Measurements from ENCODE around the gene AP5B1. TPM values are rescaled to one million over a fixed set of nuclear protein-coding genes. Genes with fewer than 3 reads are reported as not detected.

Gene AP5B1
- total RNA-seq, 2 experiments from 2014 or later: 19.1 to 19.7 TPM

- ChIA-PET CTCF (interaction anchor here (0.6 to 0.8 kb wide), 2 partner anchors 16 to 114 kb away, joined by 3 to 5 read pairs; no protein-coding TSS in a partner anchor), POLR2A (no interaction called here)
Measured at GRCh38 chr11:65806979-65807378, 26.2 kb upstream of the AP5B1 start.

- ChIA-PET POLR2A (no interaction called here), CTCF (interaction anchor here (0.9 to 2.8 kb wide), 3 partner anchors 9 to 14 kb away, joined by 3 to 11 read pairs (median 3); no protein-coding TSS in a partner anchor)
Measured at GRCh38 chr11:65803797-65804492, 23.2 kb upstream of the AP5B1 start.

GRCh38 chr11:65802841-65803240, 22.1 kb upstream of the AP5B1 start:
- ChIA-PET POLR2A (interaction anchor here (0.6 to 0.7 kb wide), 2 partner anchors 14 to 551 kb away, joined by 3 to 4 read pairs; no protein-coding TSS in a partner anchor), CTCF (interaction anchor here (0.8 to 2.8 kb wide), 5 partner anchors 10 to 23 kb away, joined by 3 to 11 read pairs (median 4); no protein-coding TSS in a partner anchor)

GRCh38 chr11:65801153-65801987, 20.6 kb upstream of the AP5B1 start:
- CTCF ChIA-PET: interaction anchor here (1.2 to 2.8 kb wide), 3 partner anchors 17 to 59 kb away, joined by 3 to 11 read pairs (median 4); partner anchors contain the start of gene MUS81
- POLR2A ChIA-PET: no interaction called here

DNA sequence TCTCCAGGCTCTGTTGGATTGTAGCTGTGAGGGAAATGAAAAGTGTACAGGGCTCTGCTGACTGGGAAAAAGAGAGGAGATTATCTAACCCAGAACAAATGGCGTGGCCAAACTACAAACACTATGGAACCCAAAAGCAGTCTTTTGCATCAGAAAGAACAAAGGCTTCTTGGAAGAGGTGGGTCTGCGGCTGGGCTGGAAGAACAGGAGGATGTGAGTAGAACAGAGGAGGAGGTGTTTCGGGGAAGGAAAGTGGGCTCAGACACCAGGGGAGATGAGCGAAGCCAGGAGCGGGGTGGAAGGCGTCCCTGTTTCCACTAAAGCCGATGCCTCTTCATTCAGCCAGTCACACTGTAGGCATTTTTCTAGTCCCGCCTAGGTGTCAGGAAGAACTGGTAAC, 18.1 kb upstream of the AP5B1 start:
- POLR2A ChIA-PET: no interaction called here
- CTCF ChIA-PET: interaction anchor here (0.7 to 1.3 kb wide), 3 partner anchors 10 to 46 kb away, joined by 3 read pairs; no protein-coding TSS in a partner anchor

GRCh38 chr11:65797711-65798110, 16.9 kb upstream of the AP5B1 start:
- ChIA-PET CTCF (interaction anchor here (0.8 kb wide), 1 partner anchor 20 kb away, joined by 3 read pairs; no protein-coding TSS in a partner anchor), POLR2A (no interaction called here)

- POLR2A ChIA-PET: no interaction called here
- CTCF ChIA-PET: interaction anchor here (9.1 kb wide), 1 partner anchor 17 kb away, joined by 61 read pairs; the partner anchor contains the start of gene AP5B1
Measured at GRCh38 chr11:65796726-65797601, 16.2 kb upstream of the AP5B1 start.

DNA sequence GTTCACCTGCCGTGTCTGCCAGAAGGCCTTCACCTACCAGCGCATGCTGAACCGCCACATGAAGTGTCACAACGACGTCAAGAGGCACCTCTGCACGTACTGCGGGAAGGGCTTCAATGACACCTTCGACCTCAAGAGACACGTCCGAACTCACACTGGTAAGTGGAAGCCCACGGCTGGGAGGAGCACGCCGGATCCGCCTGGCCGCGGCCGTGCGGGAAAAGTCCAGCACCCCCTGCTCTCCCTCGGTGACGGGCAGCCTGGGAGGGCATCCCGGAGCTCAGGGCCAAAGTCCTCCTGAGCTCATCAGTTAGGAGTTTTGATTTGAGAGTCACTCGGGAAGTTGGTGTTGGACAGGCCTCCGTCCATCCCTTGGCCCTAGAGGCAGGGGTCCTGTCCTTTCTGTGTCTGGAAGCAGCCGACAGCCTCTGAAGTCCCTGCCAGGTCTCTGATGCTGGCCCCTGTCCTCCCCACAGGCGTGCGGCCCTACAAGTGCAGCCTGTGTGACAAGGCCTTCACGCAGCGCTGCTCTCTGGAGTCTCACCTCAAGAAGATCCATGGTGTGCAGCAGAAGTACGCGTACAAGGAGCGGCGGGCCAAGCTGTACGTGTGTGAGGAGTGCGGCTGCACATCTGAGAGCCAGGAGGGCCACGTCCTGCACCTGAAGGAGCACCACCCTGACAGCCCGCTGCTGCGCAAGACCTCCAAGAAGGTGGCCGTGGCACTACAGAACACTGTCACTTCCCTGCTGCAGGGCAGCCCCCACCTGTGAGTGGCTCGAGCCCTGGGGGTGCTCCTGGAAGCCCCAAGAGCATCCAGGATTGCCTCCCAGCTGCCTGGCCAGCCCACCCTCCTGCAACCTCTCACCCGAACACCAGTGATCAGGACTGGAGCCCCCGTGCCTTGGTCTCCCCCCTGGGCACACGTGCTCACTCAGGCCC, 14.1 kb upstream of the AP5B1 start:
- POLR2A ChIA-PET: no interaction called here
- CTCF ChIA-PET: interaction anchor here (9.1 kb wide), 1 partner anchor 15 kb away, joined by 61 read pairs; the partner anchor contains the start of gene AP5B1

GRCh38 chr11:65793625-65794400, 13.0 kb upstream of the AP5B1 start:
- ChIA-PET CTCF (interaction anchor here (9.1 kb wide), 1 partner anchor 14 kb away, joined by 61 read pairs; the partner anchor contains the start of gene AP5B1), POLR2A (no interaction called here)

DNA sequence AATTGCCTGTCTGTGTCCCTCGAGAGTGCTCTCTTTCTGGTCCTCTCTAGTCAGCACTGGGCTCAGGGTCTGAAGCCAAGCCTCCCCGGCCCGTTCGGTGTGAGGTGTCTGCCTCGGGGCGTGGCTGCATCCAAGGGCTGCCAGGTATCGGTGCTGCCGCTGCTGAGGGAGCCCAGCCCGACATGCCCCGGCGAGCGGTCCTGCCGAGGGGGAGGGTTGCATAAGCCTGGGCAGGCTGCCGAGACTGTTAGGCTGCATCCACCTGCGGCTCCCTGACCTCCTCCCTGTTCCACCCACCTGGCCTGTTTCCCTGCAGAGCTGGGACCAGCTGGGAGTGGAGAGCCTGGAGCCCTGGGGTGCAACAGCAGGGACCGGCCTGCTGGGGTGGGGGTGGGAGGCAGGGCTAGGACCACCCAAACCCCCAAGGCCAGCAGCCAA, 12.4 kb upstream of the AP5B1 start:
- ChIA-PET POLR2A (no interaction called here), CTCF (interaction anchor here (9.1 kb wide), 1 partner anchor 13 kb away, joined by 61 read pairs; the partner anchor contains the start of gene AP5B1)

GRCh38 chr11:65792456-65792855, 11.7 kb upstream of the AP5B1 start:
- ChIA-PET CTCF (interaction anchor here (1.2 to 9.1 kb wide), 3 partner anchors 12 to 19 kb away, joined by 3 to 61 read pairs (median 3); partner anchors contain the start of gene AP5B1), POLR2A (no interaction called here)

DNA sequence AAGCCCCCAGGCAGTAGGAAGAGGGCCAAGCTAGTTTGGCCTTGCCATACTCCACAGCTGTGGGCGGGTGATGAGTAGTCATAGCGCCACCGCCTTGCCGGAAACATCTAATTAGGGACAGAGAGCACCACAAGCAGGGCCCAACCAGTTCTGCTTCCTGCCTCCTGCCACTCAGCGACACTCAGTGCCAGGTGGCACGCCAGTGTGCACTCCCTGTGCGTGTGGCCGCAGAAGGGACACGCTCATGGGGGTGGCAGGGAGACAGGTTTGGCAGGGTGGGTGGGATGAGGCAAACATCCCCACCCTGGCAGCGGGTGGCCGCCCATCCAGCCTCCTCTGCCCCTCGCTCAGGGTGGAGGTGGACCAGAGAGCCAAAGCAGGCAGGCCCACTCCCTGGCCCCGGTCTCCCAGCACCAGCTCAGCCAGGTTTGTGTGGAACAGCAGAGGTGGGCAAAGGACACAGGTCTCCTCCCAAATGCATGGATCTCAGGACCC, 11.0 kb upstream of the AP5B1 start:
- ChIA-PET CTCF (interaction anchor here (0.8 to 9.1 kb wide), 6 partner anchors 9 to 103 kb away, joined by 3 to 61 read pairs (median 3); partner anchors contain the start of gene AP5B1), POLR2A (interaction anchor here (0.6 kb wide), 1 partner anchor 81 kb away, joined by 15 read pairs; no protein-coding TSS in a partner anchor)

GRCh38 chr11:65790902-65791650, 10.3 kb upstream of the AP5B1 start:
- POLR2A ChIA-PET: interaction anchor here (0.6 kb wide), 1 partner anchor 80 kb away, joined by 15 read pairs; no protein-coding TSS in a partner anchor

DNA sequence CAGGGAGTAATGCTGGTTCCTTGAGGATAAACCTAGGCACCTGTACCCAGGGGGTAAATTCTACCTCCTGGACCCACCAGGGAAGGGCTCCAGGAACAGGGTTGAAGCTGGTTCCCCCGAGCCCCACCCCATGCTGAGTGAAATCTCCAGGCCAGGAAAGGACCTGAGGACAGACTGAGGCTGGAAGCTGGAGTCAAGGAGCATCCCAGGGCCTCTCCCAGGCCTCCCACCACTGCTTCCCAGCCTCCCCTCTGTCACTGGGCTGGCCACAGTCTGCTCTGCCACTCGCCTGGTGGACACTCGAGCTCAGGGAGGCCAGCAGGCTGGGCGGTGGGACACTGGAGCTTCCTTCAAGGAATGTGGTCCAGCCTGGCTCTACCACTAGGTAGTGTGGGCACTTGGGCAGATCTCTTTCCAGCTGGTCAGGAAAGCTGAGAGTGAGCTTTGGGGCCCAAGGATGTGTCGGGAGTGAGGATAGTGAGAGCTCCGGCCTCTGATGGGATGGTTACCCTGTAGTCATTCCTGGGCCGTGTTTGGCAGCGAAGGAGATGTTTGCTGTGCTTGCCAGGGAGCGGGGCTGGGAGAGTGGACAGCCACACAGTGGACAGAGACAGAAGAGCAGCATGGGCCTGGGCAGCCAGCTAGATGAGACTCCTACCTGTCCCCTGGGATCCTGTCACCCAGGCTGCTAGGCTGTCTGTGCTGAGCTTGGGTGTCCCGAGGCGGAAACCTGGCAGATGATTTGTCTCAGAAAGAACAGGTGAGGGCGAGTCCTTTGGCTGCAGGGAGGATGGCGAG, 9.5 kb upstream of the AP5B1 start:
- ChIA-PET CTCF (interaction anchor here (0.9 to 9.1 kb wide), 3 partner anchors 10 to 50 kb away, joined by 3 to 61 read pairs (median 3); partner anchors contain the start of gene AP5B1), POLR2A (interaction anchor here (1.6 kb wide), 1 partner anchor 14 kb away, joined by 5 read pairs; no protein-coding TSS in a partner anchor)

More at GRCh38 chr11:65790902-65791650, 10.3 kb upstream of the AP5B1 start:
- CTCF ChIA-PET: interaction anchor here (0.8 to 9.1 kb wide), 6 partner anchors 8 to 103 kb away, joined by 3 to 61 read pairs (median 3); partner anchors contain the start of gene AP5B1
